K562 (cell line): ENCODE measurements around the gene PPP6C. TPM values are rescaled to one million over a fixed set of nuclear protein-coding genes. Genes with fewer than 3 reads are reported as not detected.
"Not testable (repeated sequence)": the region's sequence is repeated elsewhere in the genome, so short reads cannot be mapped to it uniquely, and the experiment has no call there.

Experiments
- ATAC-seq: fragments of 200-7000 bp; cut with Tn5 transposase; 3 replicates; pipeline ENCODE4 v1.9.1; 2020; ENCODE audit warnings: moderate library complexity
- BruUV-seq: library from RNA; stranded (reverse); fragments of 400-500 nt; replicated peaks from 2 replicates; lab custom pipeline; 2021; lab: Mats Ljungman, UMichigan
- CTCF ChIA-PET: fragments of 300-600 bp; formaldehyde crosslinking; extraction: SDS; loops from one replicate; lab custom pipeline; 2021; ENCODE audit warnings: low intra/inter-chr PET ratio; lab: Yijun Ruan, JAX
- POLR2A ChIA-PET: fragments of 300-600, 350-650 bp; sonication (Branson Sonifier 250); formaldehyde crosslinking; extraction: SDS; loops from one replicate; lab custom pipeline; 2021; ENCODE audit warnings: antibody characterized with exemption, inconsistent platforms; lab: Yijun Ruan, JAX
- DNase-seq, 4 experiments: peaks; one replicate each; pipeline versions ENCODE4 v3.0.0 to v3.0.0-alpha.2; 2011 to 2018; ENCODE audit warnings: low spot score in 3 of 4, mixed read lengths in 3 of 4; ENCODE audit errors: extremely low read depth in 1 of 4
- FAIRE-seq: peaks from 2 replicates; lab custom pipeline; 2011; peaks lifted over from hg19 to GRCh38; lab: Jason Lieb, UNC
- H2AFZ ChIP-seq: 2 replicates; pipeline ENCODE4 v1.6.0; 2011; ENCODE audit warnings: low read depth, low read length, control low read depth, inconsistent platforms
- H3K27ac ChIP-seq: fragments of 200-600 bp; 3 replicates; pipeline ENCODE4 v1.8.0; 2011; ENCODE audit warnings: low read depth, mild to moderate bottlenecking, control low read depth, inconsistent platforms, low read length, moderate library complexity, mixed read lengths; ENCODE audit errors: extremely low read depth
- H3K27me3 ChIP-seq, 2 experiments: fragments of 300-600 bp in 1 of 2; 2 replicates in 1 of 2; 3 replicates in 1 of 2; pipeline versions ENCODE4 v1.6.0 to v1.8.0; 2011; ENCODE audit warnings: inconsistent platforms in 2 of 2, low read length in 2 of 2, mild to moderate bottlenecking in 1 of 2, mixed read lengths in 1 of 2, moderate library complexity in 1 of 2; ENCODE audit not compliant: control insufficient read depth in 2 of 2, insufficient read depth in 2 of 2
- H3K36me3 ChIP-seq: fragments of 300-600 bp; 3 replicates; pipeline ENCODE4 v1.8.0; 2011; ENCODE audit warnings: mild to moderate bottlenecking, low read length, inconsistent platforms; ENCODE audit not compliant: control insufficient read depth, insufficient read depth
- H3K4me1 ChIP-seq, 2 experiments: fragments of 200-600 bp in 1 of 2; replicated peaks in 1 of 2; 2 replicates in 1 of 2; 3 replicates in 1 of 2; pipeline versions ENCODE4 v1.5.1 to v1.8.0; 2011; ENCODE audit warnings: inconsistent platforms in 2 of 2, low read length in 2 of 2, mild to moderate bottlenecking in 1 of 2, mixed read lengths in 1 of 2, moderate library complexity in 1 of 2; ENCODE audit not compliant: control insufficient read depth in 2 of 2, insufficient read depth in 2 of 2
- H3K4me2 ChIP-seq: 2 replicates; pipeline ENCODE4 v1.6.1; 2011; ENCODE audit warnings: low read length, control low read depth, inconsistent platforms, mixed read lengths; ENCODE audit not compliant: insufficient read depth
- H3K4me3 ChIP-seq: fragments of 200-600 bp; sonication (generic), shearing (Covaris generic); 2 replicates; pipeline ENCODE4 v1.5.1; 2016; ENCODE audit warnings: control low read depth, inconsistent platforms
- H3K79me2 ChIP-seq: fragments of 200-600 bp; 3 replicates; pipeline ENCODE4 v1.8.0; 2011; ENCODE audit warnings: low read length, inconsistent platforms; ENCODE audit not compliant: control insufficient read depth, insufficient read depth
- H3K9ac ChIP-seq, 2 experiments: 2 replicates each; pipeline versions ENCODE4 v1.6.0 to v1.6.1; 2011; ENCODE audit warnings: low read depth in 2 of 2, low read length in 2 of 2, control low read depth in 1 of 2, inconsistent platforms in 1 of 2, mild to moderate bottlenecking in 1 of 2, mixed read lengths in 1 of 2; ENCODE audit not compliant: insufficient read depth in 1 of 2
- H3K9me1 ChIP-seq: one replicate; pipeline ENCODE4 v1.6.0; 2011; ENCODE audit warnings: inconsistent platforms, mild to moderate bottlenecking, low read length, moderate library complexity; ENCODE audit not compliant: control insufficient read depth, insufficient read depth
- H3K9me3 ChIP-seq: replicated peaks from 2 replicates; pipeline ENCODE4 v1.5.1; 2011; ENCODE audit warnings: low read depth, low read length, inconsistent platforms; ENCODE audit not compliant: control insufficient read depth, insufficient read depth
- H4K20me1 ChIP-seq: replicated peaks from 2 replicates; pipeline ENCODE4 v1.6.1; 2011; ENCODE audit warnings: low read length, inconsistent platforms, mixed read lengths; ENCODE audit not compliant: control insufficient read depth, insufficient read depth
- MEF2D ChIP-seq: conservative IDR thresholded peaks from 2 replicates; pipeline ENCODE4 v1.6.1; 2016; ENCODE audit warnings: low read depth, missing genetic modification characterization, missing compliant biosample characterization
- MTF1 ChIP-seq: fragments of 250-450 bp; sonication (Bioruptor Pico); IDR thresholded peaks from 2 replicates; pipeline ENCODE4 v1.9.0; 2021; ENCODE audit warnings: moderate library complexity, mild to moderate bottlenecking, inconsistent platforms, borderline replicate concordance
- NEUROD1 ChIP-seq: fragments of 150-350 bp; IDR thresholded peaks from 2 replicates; pipeline ENCODE4 v1.6.1; 2014; ENCODE audit warnings: borderline replicate concordance, low read length, low read depth; ENCODE audit not compliant: partially characterized antibody
- ZNF121 ChIP-seq: sonication (generic); formaldehyde crosslinking; conservative IDR thresholded peaks from 2 replicates; pipeline ENCODE4 v1.8.0; 2022; ENCODE audit warnings: missing genetic modification reagents
- ZNF431 ChIP-seq: sonication (generic); formaldehyde crosslinking; IDR thresholded peaks from 2 replicates; pipeline ENCODE4 v1.8.0; 2022; ENCODE audit warnings: mild to moderate bottlenecking, missing genetic modification reagents
- WGBS: fragments of 100-300 bp; shearing (Covaris generic); methylation state at CpG from one replicate; pipeline ENCODE4 v1.1.6; 2016; ENCODE audit warnings: low coverage, mixed read lengths; ENCODE audit not compliant: insufficient coverage; ENCODE audit errors: missing lambda C conversion rate; 5-methylcytosine and 5-hydroxymethylcytosine counted together
- in situ Hi-C: fragments of 300-500 bp; cut with MboI; formaldehyde crosslinking; loops from 4 replicates; pipeline ENCODE4 v1.15.0; 2018; ENCODE audit warnings: inconsistent platforms, mixed read lengths
- intact Hi-C: fragments of 100-400 bp; cut with micrococcal nuclease; formaldehyde crosslinking; loops from 2 replicates; pipeline ENCODE4 v1.14.2; 2022
- polyA plus RNA-seq, 8 experiments: library from polyadenylated mRNA; depleted of rRNA in 4 of 8; stranded (reverse) in 5 of 8; unstranded in 3 of 8; fragments of >200 nt; fragmentation: Nextera tagmentation in 2 of 8; fragmentation: Illumina TruSeq in 1 of 8; extraction: Ambion mirVana in 2 of 8; extraction: Trizol in 1 of 8; gene quantifications; 2 replicates each; pipeline versions ENCODE4 v1.2.1 to v1.2.3, GENCODE V29; 2011 to 2014; ENCODE audit warnings: inconsistent platforms in 1 of 8, missing spikeins in 1 of 8
- total RNA-seq, 7 experiments: library from RNA; depleted of rRNA in 6 of 7; stranded (reverse); fragments of >200 nt in 6 of 7; fragmentation: Illumina TruSeq in 2 of 7; extraction: Trizol in 2 of 7; gene quantifications; 2 replicates each; pipeline versions ENCODE4 v1.2.1 to v1.2.3, GENCODE V29; 2011 to 2021; ENCODE audit warnings: low replicate concordance in 1 of 7
- TF ChIP-seq, protein P1 (sequence below): sonication (generic); formaldehyde crosslinking; IDR thresholded peaks from 2 replicates; pipeline ENCODE4 v1.8.1; 2023; ENCODE audit warnings: mild to moderate bottlenecking, missing genetic modification reagents
- TF ChIP-seq, protein P2 (sequence below): fragments of 450-650 bp; IDR thresholded peaks from 2 replicates; pipeline ENCODE4 v1.7.1; 2018; ENCODE audit warnings: mild to moderate bottlenecking, low read depth; ENCODE audit not compliant: partially characterized antibody

PPP6C gene
- total and polyA plus RNA-seq, 9 of the 15 experiments (the other 6 are each of a cell fraction or from before 2014, with no cell fraction given) = 18.8 to 44.8 (median 38.3) TPM

DNA sequence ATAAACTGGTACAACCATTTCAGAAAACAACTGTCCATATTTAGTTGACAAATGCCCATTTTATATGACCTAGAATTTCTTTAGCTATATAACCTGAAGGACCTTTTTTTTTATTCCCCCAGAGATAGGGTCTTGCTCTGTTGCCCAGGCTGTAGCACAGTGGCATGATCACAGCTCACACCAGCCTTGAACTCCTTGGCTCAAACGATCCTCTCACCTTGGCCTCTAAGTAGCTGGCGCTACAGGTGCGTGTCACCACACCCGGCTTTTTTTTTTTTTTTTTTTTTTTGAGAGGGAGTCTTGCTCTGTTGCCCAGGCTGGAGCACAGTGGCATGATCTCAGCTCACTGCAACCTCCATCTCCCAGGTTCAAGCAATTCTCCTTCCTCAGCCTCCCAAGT is 75.1 kb downstream of the PPP6C start:
- H3K4me3 ChIP-seq, CTCF ChIA-PET, H3K9me3 ChIP-seq, H3K4me2 ChIP-seq, FAIRE-seq, H2AFZ ChIP-seq, H3K27me3 ChIP-seq, H4K20me1 ChIP-seq, H3K36me3 ChIP-seq, H3K4me1 ChIP-seq, H3K27ac ChIP-seq, BruUV-seq, ATAC-seq, in situ Hi-C loops, DNase-seq, H3K9me1 ChIP-seq, H3K9ac ChIP-seq: not testable (repeated sequence)
- WGBS = no CpG with 5 or more reads among the region's 4 CpGs
- POLR2A ChIA-PET = interaction anchor here (1.1 kb wide), 1 partner anchor 11 kb away, joined by 4 read pairs; no protein-coding TSS in a partner anchor
- H3K79me2 ChIP-seq = peaks cover 26% of the 10 kb centered on the region
- intact Hi-C loops = loop anchor here (10.0 kb wide), 1 partner anchor 60 kb away; no protein-coding TSS in a partner anchor
- TF ChIP-seq ZNF121 = peak; percentile 86
- TF ChIP-seq, protein P1, sequence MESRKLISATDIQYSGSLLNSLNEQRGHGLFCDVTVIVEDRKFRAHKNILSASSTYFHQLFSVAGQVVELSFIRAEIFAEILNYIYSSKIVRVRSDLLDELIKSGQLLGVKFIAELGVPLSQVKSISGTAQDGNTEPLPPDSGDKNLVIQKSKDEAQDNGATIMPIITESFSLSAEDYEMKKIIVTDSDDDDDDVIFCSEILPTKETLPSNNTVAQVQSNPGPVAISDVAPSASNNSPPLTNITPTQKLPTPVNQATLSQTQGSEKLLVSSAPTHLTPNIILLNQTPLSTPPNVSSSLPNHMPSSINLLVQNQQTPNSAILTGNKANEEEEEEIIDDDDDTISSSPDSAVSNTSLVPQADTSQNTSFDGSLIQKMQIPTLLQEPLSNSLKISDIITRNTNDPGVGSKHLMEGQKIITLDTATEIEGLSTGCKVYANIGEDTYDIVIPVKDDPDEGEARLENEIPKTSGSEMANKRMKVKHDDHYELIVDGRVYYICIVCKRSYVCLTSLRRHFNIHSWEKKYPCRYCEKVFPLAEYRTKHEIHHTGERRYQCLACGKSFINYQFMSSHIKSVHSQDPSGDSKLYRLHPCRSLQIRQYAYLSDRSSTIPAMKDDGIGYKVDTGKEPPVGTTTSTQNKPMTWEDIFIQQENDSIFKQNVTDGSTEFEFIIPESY (CRISPR knock-in tag) = 0 out of 2 replicates have a peak, but pooled peaks have one; percentile 0

DNA sequence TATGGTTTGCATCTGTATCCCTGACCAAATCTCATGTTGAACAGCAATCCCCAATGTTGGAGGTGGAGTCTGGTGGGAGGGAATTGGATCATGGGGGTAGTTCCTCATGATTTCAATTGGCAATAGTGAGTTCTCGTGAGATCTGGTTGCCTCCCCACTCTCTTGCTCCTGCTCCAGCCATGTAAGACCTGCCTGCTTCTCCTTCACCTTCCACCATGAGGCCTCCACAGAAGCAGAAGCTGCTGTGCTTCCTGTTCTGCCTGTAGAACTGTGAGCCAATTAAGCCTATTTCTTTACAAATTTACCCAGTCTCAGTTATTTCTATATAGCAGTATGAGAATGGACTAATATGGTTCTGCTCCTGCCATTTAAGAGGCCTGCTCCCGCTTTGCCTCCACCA is 79.1 kb downstream of the PPP6C start:
- intact Hi-C loops = loop anchor here (10.0 kb wide), 1 partner anchor 56 kb away; no protein-coding TSS in a partner anchor
- ChIA-PET POLR2A (no interaction called here), CTCF (no interaction called here)
- ATAC-seq (no peak), DNase-seq (no peak), FAIRE-seq (no peak)
- no peaks in the 10 kb centered on the region for H3K9me3 ChIP-seq
- no peak overlapping the region for H3K4me3 ChIP-seq
- WGBS = 93% methylated on average over 2 of the region's 2 CpGs
- H3K79me2 ChIP-seq = peaks cover 20% of the 10 kb centered on the region
- no peaks in the 10 kb centered on the region for H3K27me3 ChIP-seq
- no peak overlapping the region for H3K9ac ChIP-seq
- no peak overlapping the region for H2AFZ ChIP-seq
- no peaks in the 10 kb centered on the region for H3K9me1 ChIP-seq
- H3K36me3 ChIP-seq = no peaks in the 10 kb centered on the region; the same call in 2 of the 3 replicates
- in situ Hi-C loops = no loop called here
- no peaks in the 10 kb centered on the region for H3K4me1 ChIP-seq
- BruUV-seq = no TSS peak
- no peaks in the 10 kb centered on the region for H4K20me1 ChIP-seq
- H3K27ac ChIP-seq = no peak overlapping the region; the same call in 2 of the 3 replicates
- H3K4me2 ChIP-seq = no peak overlapping the region
- TF ChIP-seq ZNF431 (CRISPR knock-in tag) = 0 out of 2 replicates have a peak, but pooled peaks have one; percentile 56
- no peak for TF ChIP-seq NEUROD1
- no peak for TF ChIP-seq MTF1 (CRISPR knock-in tag)
- TF ChIP-seq, protein P2, sequence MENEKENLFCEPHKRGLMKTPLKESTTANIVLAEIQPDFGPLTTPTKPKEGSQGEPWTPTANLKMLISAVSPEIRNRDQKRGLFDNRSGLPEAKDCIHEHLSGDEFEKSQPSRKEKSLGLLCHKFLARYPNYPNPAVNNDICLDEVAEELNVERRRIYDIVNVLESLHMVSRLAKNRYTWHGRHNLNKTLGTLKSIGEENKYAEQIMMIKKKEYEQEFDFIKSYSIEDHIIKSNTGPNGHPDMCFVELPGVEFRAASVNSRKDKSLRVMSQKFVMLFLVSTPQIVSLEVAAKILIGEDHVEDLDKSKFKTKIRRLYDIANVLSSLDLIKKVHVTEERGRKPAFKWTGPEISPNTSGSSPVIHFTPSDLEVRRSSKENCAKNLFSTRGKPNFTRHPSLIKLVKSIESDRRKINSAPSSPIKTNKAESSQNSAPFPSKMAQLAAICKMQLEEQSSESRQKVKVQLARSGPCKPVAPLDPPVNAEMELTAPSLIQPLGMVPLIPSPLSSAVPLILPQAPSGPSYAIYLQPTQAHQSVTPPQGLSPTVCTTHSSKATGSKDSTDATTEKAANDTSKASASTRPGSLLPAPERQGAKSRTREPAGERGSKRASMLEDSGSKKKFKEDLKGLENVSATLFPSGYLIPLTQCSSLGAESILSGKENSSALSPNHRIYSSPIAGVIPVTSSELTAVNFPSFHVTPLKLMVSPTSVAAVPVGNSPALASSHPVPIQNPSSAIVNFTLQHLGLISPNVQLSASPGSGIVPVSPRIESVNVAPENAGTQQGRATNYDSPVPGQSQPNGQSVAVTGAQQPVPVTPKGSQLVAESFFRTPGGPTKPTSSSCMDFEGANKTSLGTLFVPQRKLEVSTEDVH = no peak
- TF ChIP-seq MEF2D (tag) = no peak
